Subcutaneous abdominal adipose tissue (tissue), 5 donors: Measurements from ENCODE around the gene ABCC4.
"Not testable (repeated sequence)": the region's sequence is repeated elsewhere in the genome, so short reads cannot be mapped to it uniquely, and the experiment has no call there.

Source experiments
- H3K27ac ChIP-seq: one replicate; pipeline ENCODE4 v1.7.0; 2013; ENCODE audit warnings: low read depth, mild to moderate bottlenecking, inconsistent platforms, low read length, moderate library complexity
- H3K27me3 ChIP-seq, 5 donors: one replicate each; pipeline ENCODE4 v1.7.0; 2013; ENCODE audit warnings: low read length in 5 of 5, inconsistent platforms in 1 of 5; ENCODE audit not compliant: control insufficient read depth in 5 of 5, insufficient read depth in 4 of 5
- H3K36me3 ChIP-seq, 5 donors: one replicate each; pipeline ENCODE4 v1.7.0; 2013; ENCODE audit warnings: low read length in 5 of 5; ENCODE audit not compliant: control insufficient read depth in 5 of 5, insufficient read depth in 5 of 5
- H3K4me1 ChIP-seq, 5 donors: one replicate each; pipeline ENCODE4 v1.7.0; 2013; ENCODE audit warnings: low read length in 5 of 5, mild to moderate bottlenecking in 3 of 5, moderate library complexity in 1 of 5; ENCODE audit not compliant: control insufficient read depth in 5 of 5, insufficient read depth in 5 of 5
- H3K4me3 ChIP-seq, 5 donors: one replicate each; pipeline ENCODE4 v1.7.0; 2013; ENCODE audit warnings: low read length in 5 of 5, low read depth in 1 of 5
- H3K9ac ChIP-seq, 5 donors: one replicate each; pipeline ENCODE4 v1.7.0; 2013; ENCODE audit warnings: low read length in 5 of 5, mild to moderate bottlenecking in 4 of 5, moderate library complexity in 3 of 5
- H3K9me3 ChIP-seq, 5 donors: one replicate each; pipeline ENCODE4 v1.7.0; 2013; ENCODE audit warnings: low read length in 5 of 5; ENCODE audit not compliant: control insufficient read depth in 5 of 5
- donor health status: healthy.
- donor health status: healthy.
- donor health status: healthy.
- donor health status: healthy.
- donor health status: healthy.

The ABCC4 gene

DNA sequence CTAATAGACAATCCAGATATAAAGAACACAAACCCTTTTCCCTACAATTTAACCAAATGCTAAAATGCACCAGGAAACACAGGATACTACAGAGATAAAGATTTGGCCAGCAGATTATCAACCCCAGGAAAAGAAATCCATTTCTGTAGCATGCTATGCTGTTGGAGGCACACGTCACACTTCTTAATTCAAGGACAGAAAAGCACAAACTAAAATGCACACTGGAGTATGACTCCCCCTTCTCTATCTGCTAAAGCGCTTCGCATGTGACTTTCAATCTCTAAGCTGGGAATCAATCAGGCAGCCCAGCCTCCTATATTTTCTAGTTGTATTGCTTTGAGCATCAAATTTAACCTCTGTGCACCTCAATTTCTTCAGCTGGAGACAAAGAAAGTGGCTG, 22.2 kb downstream of the ABCC4 start:
- Histone ChIP-seq H3K27ac (no peak overlapping the region), H3K9me3 (no peaks in the 10 kb centered on the region), H3K27me3 (no peaks in the 10 kb centered on the region), H3K4me1 (peaks cover 0 to 13% (median 4%) of the 10 kb centered on the region in 5 donors), H3K36me3 (no peaks in the 10 kb centered on the region), H3K4me3 (no peak overlapping the region), H3K9ac (no peak overlapping the region)

DNA sequence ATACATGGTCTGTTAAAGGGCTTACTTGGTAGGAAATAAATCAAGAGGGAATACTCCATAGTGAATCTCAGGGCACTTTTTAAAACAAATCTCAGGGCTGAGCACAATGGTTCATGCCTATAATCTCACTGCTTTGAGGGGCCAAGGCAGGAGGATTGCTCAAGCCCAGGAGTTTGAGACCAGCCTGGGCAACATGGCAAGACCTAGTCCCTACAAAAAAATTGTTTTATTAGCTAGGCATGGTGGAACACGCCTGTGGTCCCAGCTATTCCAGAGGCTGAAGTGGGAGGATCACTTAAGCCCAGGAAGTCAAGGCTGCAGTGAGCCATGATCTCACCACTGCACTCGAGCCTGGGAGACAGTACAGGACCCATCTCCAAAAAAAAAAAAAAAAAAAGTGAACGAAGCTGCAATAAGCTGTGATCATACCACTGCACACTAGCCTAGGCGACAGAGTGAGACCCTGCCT, 25.2 kb downstream of the ABCC4 start:
- H3K36me3 ChIP-seq: no peaks in the 10 kb centered on the region
- H3K9ac ChIP-seq: no peak overlapping the region
- H3K4me3 ChIP-seq: no peak overlapping the region
- H3K9me3 ChIP-seq: no peaks in the 10 kb centered on the region
- no peak overlapping the region for H3K27ac ChIP-seq
- H3K27me3 ChIP-seq: no peaks in the 10 kb centered on the region
- peaks cover 0 to 13% (median 9%) of the 10 kb centered on the region in 5 donors for H3K4me1 ChIP-seq

DNA sequence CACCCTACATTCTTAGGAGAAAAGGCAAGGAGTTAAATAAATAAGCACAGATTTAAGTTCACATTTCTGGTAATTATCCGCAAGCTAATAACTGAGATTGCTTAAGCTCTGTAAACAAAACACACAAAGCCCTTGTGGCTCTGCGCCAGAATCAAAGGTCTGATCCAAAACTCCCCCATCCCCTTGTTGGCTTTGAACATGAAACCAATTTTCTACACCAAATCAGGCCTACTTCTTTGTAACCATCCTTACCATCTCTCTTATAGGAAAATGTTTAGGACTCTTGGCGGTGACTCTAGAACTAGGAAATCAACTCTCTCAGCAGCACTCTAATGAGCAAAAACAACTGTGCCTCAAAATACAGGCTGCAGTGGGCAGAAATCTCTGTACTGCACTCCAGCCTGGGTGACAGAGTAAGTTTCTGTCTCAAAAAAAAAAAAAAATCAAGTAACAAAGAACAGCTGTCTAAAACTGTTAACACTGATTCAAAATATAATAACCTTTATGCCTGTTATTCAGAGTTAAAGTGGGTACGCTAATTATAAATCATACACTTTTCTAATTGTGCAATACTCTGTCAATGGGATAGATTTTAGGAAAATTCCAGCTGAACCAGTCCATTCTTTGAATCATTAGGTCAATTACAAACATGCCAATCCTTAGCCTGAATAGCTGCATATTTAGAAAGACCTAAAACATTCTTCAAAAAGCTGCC, 25.8 kb downstream of the ABCC4 start:
- H3K27me3 ChIP-seq: no peaks in the 10 kb centered on the region
- H3K27ac ChIP-seq: no peak overlapping the region
- no peak overlapping the region for H3K4me3 ChIP-seq
- H3K9me3 ChIP-seq: no peaks in the 10 kb centered on the region
- H3K4me1 ChIP-seq: peaks cover 0 to 13% (median 5%) of the 10 kb centered on the region in 5 donors
- no peaks in the 10 kb centered on the region for H3K36me3 ChIP-seq
- no peak overlapping the region for H3K9ac ChIP-seq

DNA sequence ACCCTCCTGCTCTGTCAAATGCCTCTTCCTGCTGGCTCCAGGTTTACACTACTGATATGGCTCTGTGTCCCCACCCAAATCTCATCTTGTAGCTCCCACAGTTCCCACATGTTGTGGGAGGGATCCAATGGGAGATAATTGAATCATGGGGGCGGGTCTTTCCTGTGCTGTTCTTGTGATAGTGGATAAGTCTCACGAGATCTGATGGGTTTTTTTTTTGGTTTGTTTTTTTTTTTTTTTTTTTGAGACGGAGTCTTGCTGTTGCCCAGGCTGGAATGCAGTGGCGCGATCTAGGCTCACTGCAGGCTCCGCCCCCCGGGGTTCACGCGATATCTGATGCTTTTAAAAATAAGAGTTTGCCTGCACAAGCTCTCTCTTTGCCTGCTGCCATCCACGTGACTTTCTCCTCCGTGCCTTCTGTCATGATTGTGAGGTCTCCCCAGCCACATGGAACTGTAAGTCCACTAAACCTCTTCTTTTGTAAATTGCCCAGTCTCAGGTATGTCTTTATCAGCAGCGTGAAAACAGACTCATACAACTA, 27.6 kb downstream of the ABCC4 start:
- not testable (repeated sequence) for H3K36me3 ChIP-seq, H3K27ac ChIP-seq, H3K9me3 ChIP-seq, H3K27me3 ChIP-seq, H3K4me1 ChIP-seq, H3K4me3 ChIP-seq, H3K9ac ChIP-seq

DNA sequence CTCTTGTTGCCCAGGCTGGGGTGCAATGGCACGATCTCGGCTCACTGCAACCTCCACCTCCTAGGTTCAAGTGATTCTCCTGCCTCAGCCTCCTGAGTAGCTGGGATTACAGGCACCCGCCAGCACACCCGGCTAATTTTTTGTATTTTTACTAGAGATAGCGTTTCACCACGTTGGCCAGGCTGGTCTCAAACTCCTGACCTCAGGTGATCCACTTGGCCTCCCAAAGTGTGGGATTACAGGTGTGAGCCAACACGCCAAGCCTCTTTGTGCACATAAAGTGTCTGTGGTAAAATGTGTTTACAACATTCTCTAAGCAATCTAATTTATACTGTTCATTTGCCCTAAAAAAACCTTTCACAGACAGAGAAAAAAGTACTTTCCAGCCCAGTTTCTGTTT, 29.2 kb downstream of the ABCC4 start:
- H3K9me3 ChIP-seq, H3K4me1 ChIP-seq, H3K27me3 ChIP-seq, H3K36me3 ChIP-seq, H3K4me3 ChIP-seq, H3K27ac ChIP-seq, H3K9ac ChIP-seq: not testable (repeated sequence)

DNA sequence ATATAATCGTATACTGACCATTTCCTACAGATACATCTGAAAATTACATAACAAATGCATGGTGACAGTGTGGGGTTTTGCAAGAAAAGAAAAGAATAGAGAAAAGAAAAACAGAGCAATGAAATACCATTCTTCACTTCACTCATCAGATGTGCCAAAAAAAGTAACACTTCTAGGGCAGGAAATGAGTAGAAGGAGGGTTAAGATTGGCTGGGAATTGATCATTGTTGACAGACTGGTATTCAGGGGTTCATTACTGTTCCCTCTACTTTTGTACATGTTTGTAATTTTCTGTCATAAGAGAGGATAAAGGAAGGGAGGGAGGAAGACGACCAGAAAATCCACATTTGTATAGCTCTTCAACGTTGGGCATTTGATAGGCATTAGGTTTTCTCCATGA, 31.5 kb downstream of the ABCC4 start:
- Histone ChIP-seq H3K9me3 (no peaks in the 10 kb centered on the region), H3K27ac (no peak overlapping the region), H3K27me3 (no peaks in the 10 kb centered on the region), H3K36me3 (no peaks in the 10 kb centered on the region), H3K9ac (no peak overlapping the region), H3K4me3 (no peak overlapping the region), H3K4me1 (peaks cover 0 to 5% (median 3%) of the 10 kb centered on the region in 5 donors)

DNA sequence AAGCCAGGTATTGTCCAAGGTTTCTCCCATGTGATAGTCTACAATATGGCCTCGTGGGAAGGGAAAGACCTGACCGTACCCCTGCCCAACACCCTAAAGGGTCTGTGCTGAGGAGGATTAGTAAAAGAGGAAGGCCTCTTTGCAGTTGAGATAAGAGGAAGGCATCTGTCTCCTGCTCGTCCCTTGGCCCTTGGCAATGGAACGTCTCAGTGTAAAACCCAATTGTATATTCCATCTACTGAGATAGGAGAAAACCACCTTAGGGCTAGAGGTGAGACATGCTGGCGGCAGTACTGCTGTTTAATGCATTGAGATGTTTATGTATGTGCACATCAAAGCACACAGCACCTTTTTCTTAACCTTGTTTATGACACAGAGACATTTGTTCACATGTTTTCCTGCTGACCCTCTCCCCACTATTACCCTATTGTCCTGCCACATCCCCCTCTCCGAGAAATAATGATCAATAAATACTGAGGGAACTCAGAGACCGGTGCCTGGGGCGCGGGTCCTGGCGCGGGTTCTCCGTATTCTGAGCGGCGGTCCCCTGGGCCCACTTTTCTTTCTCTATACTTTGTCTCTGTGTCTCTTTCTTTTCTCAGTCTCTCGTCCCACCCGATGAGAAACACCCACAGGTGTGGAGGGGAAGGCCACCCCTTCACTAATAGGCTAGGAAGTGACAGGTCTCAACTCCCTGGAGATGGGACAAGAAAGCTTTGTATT, 32.7 kb downstream of the ABCC4 start:
- H3K4me1 ChIP-seq, H3K36me3 ChIP-seq, H3K27me3 ChIP-seq, H3K4me3 ChIP-seq, H3K27ac ChIP-seq, H3K9me3 ChIP-seq, H3K9ac ChIP-seq: not testable (repeated sequence)

DNA sequence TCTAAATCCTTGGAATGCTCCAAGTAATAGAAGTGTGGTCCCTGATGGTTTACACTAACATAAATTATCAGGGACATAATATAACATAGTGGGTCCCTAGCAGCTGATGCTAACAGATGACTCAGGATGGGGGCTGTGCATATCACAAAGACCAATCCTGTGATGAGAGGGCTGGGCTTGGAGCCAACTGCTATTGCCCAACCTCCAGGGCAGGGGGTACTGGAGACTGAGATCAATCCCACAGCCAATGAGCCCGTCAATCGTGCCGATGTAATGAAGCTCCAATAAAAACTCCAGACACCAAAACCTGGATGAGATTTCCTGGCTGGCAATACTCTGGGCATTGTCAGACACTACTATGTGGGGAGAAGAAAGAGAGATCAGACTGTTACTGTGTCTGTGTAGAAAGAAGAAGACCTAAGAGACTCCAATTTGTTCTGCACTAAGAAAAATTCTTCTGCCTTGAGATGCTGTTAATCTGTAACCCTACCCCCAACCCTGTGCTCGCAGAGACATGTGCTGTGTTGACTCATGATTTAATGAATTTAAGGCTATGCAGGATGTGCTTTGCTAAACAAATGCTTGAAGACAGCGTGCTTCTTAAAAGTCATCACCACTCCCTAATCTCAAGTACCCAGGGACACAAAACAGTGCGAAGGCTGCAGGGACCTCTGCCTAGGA, 33.4 kb downstream of the ABCC4 start:
- Histone ChIP-seq H3K9me3 (no peaks in the 10 kb centered on the region), H3K27ac (no peak overlapping the region), H3K27me3 (no peaks in the 10 kb centered on the region), H3K4me3 (no peak overlapping the region), H3K36me3 (no peaks in the 10 kb centered on the region), H3K9ac (no peak overlapping the region), H3K4me1 (peaks cover 0 to 5% (median 3%) of the 10 kb centered on the region in 5 donors)

DNA sequence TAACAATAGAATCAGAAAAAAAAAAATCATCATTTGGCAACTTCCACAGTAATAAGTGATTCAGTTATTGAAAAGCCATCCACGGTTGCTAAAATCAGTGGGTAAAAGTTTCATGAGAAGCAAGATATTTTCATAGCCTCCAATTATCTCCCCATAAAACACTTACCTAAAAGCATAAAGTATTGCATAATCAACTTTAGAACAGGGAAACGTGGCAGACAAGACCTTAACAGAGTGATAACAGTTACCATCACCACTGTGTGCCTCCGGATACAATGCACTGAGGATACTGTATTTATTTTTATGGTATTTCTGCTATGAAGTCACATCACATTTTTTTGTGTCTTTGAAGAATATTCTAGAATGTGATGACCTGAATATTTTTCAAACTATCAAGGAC, 37.0 kb downstream of the ABCC4 start:
- H3K9ac ChIP-seq: no peak overlapping the region
- H3K4me1 ChIP-seq: no peaks in the 10 kb centered on the region
- H3K9me3 ChIP-seq: no peaks in the 10 kb centered on the region
- H3K4me3 ChIP-seq: no peak overlapping the region
- H3K36me3 ChIP-seq: no peaks in the 10 kb centered on the region
- no peaks in the 10 kb centered on the region for H3K27me3 ChIP-seq
- H3K27ac ChIP-seq: no peak overlapping the region

DNA sequence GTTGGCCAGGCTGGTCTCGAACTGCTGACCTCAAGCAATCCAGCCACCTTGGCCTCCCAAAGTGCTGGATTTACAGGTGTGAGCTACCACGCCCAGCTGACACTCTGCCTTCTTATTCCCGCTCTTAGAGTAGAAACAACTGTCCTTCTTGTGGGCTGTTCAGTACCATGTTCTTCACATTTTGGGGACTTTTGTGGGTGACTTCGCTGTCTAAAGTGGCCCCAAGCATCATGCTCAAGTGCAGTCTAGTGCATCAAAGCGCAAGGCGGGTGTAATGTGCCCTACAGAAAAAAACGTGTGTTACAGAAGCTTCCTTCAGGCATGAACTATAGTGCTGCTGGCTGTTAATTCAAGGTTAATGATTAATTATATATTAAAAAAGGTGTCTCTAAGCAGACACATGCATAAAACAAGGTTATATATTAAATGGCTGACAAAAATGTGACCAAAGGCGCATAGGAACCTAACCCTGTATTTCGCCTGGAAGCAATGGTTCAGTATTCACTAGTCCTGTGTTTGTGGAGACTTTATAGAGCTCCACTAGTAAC, 38.3 kb downstream of the ABCC4 start:
- Histone ChIP-seq H3K27me3 (no peaks in the 10 kb centered on the region), H3K9ac (no peak overlapping the region)

More for the DNA sequence above, 38.3 kb downstream of the ABCC4 start:
- Histone ChIP-seq H3K9me3 (no peaks in the 10 kb centered on the region), H3K36me3 (no peaks in the 10 kb centered on the region), H3K4me1 (no peaks in the 10 kb centered on the region), H3K27ac (no peak overlapping the region), H3K4me3 (no peak overlapping the region)
